GM21723 (cell line): ENCODE measurements around the gene TMCC3.
"Not testable (repeated sequence)": the region's sequence is repeated elsewhere in the genome, so short reads cannot be mapped to it uniquely, and the experiment has no call there.

Experiments
- ATAC-seq: cut with Tn5 transposase; IDR thresholded peaks from one replicate; pipeline ENCODE4 v1.9.1; 2021; ENCODE audit warnings: mild to moderate bottlenecking, moderate library complexity; ENCODE audit not compliant: unreplicated experiment

TMCC3 gene

GRCh38 chr12:94603434-94604365 is 46.7 kb downstream of the TMCC3 start:
- no peak for ATAC-seq

DNA sequence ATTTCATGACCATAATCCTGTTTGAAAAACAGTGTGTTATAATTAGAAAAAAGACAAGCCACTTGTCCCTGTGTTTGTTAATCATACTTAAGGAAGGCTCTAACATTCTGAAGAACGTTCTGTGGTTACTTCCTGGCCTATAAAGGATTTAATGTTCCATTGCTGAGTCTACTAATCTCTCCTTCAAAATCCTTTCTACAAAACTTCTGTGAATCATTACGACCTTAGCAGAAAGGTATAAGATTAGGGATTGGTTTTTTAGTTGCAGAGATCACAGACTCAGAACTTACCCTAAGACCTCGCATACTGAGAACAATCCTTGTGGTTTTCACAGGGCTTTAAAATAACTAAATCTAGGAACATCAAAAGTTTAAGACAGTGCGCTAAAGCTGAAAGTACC is 48.3 kb downstream of the TMCC3 start:
- ATAC-seq: no peak

DNA sequence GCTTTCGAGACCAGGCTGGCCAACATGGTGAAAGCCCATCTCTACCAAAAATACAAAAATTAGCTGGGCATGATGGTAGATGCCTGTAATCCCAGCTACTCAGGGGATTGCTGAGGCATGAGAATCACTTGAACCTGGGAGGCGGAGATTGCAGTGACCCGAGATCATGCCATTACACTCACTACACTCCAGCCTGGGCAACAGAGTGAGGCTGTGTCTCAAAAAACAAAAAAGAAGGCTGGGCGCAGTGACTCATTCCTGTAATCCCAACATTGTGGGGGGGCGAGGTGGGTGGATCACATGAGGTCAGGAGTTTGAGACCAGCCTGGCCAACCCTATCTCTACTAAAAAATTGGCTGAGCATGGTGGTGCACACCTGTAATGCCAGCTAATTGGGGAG is 49.0 kb downstream of the TMCC3 start:
- ATAC-seq: not testable (repeated sequence)

GRCh38 chr12:94599189-94599588 is 51.2 kb downstream of the TMCC3 start:
- no peak for ATAC-seq

DNA sequence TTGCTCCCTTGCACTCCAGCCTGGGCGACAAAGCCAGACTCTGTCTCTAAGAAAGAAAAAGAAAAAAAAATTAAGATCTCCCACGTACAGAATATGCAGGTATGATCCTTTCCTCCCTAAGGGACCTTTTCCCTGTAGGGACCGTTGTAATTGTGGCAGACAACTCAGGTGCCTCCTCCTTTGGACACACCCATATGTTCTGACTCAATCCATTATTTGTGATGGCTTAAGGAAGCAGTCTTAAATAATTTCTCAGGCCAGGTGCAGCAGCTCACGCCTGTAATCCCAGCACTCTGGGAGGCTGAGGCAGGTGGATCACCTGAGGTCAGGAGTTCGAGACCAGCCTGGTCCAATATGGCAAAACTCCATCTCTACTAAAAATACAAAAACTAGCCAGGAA is 53.1 kb downstream of the TMCC3 start:
- no peak for ATAC-seq

GRCh38 chr12:94596596-94596995 is 53.8 kb downstream of the TMCC3 start:
- no peak for ATAC-seq

GRCh38 chr12:94595152-94595551 is 55.2 kb downstream of the TMCC3 start:
- ATAC-seq: no peak

- ATAC-seq: no peak
These were observed 55.9 kb downstream of the TMCC3 start for GRCh38 chr12:94594443-94594825.

DNA sequence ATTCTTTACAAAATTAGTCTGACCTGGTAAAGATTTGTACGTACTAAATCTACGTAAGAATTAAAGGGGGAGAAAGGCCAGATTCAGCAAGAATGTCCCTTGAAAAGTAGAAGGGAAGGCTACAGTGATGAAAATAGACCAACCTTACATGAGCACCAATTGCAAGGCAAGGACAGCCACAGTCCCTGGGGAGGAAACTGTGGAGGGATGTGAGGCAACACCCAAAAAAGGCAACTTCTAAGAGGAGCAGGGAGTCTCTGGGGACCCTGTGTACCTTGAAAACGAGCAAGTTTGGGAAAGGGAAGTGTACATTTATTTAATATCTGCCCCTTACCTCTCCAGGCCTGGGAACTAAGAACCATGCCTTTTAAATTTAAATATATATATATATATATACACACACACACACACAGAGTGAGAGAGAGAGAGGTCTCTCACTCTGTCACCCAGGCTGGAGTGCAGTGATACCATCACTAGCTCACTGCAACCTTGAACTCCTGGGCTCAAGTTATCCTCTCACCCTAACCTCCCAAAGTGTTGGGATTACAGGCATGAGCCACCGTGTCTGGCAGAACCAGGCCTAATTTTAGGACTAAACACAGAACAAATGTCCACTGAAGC is 56.4 kb downstream of the TMCC3 start:
- no peak for ATAC-seq

DNA sequence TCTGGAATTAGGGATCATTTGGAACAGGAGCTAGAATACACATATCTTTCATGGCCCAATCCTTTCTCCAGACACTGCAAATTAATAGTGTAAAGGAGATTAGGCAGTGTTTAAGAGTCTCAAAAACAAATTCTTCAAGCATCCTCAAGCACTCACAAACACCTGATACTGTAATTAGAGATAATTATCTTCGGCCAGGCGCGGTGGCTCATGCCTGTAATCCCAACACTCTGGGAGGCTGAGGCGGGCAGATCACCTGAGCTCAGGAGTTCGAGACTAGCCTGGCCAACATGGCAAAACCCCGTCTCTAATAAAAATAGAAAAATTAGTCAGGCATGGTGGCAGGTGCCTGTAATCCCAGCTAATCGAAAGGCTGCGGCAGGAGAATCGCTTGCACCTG is 57.6 kb downstream of the TMCC3 start:
- ATAC-seq: not testable (repeated sequence)

DNA sequence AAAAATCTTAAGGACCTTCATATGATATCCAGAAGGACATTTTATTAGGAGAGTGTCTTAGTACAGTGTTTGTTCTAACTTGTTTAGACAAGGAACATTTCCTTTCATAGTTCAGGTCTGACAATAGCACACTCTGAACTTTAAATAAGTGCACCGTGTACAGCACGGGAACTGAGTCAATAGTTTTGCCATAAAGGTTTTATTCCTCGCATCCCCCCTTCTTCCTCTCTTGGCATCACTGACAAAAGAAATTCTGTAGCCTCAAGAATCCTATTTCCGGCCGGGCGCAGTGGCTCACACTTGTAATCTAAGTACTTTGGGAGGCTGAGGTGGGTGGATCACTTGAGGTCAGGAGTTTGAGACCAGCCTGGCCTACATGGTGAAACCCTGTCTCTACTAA is 58.3 kb downstream of the TMCC3 start:
- no peak for ATAC-seq

DNA sequence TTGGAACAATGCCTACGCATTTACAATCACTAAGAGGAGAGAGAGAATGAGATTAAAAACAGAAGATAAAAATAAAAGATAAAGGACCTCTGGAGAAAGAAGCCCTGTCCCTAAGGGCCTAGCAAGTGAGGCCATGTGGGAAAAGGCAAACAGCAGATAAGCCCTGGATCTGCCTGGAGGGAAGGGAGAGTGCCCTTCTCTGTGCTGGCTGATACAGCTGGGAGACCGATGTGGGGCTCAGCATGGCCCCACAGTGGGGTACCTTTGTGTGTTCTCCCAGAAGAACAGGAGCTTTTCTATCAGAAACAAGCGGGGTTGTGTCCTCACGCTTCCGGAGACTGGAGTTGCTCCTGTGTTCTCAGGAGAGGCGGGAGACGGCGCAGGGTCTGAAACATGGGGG is 59.9 kb downstream of the TMCC3 start:
- no peak for ATAC-seq

DNA sequence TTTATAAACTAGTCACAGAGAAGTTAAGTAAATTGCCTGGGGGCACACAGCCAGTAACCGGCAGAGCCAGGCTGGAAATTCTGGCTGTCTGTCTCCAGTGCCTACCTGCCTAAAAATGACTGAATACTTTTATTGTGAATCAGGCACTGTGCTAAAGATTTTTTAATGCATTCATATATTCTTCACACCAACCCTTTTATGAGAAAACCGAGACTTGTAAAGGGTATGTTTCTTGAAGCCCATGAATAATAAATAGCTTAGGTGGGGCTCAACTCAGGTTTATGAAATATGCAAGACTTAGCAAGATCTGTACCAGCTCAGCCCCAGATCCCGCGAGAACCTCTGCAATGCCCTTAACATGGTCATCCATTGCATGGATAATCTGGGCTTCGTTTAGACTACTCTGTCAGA is 60.8 kb downstream of the TMCC3 start:
- no peak for ATAC-seq

- no peak for ATAC-seq
These were observed 62.0 kb downstream of the TMCC3 start for GRCh38 chr12:94588346-94588745.

GRCh38 chr12:94587266-94588241 is 62.8 kb downstream of the TMCC3 start:
- no peak for ATAC-seq

DNA sequence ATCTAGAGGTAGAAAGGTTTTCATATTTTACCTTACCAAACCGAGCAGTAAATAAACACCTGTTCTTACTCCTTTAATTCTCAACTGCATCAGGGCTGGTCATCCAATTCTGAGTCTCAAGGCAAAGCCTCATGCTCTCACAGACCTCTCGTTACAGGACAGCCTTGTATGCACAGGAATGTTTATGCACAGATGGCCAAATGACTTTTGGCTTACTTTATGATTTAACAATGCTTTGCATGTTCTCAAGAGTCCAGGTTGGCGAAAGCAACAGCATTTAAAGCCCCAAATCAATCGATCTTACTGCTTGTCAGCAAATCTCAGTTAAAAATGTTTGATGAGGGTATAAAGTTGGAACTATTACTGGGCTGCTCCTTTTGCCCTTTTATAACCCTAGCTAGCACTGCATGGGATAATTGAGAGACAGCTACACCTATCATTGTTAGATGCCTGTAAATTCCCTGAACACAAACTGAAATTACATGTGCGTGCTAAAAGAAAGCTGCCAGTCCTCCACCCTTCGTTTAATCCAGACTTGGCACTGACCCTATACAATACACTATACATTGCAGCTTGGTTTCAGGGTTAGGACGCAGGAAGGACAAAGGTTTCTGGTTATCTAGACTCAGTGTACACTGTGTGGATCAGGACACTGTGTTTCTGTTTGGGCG is 63.6 kb downstream of the TMCC3 start:
- ATAC-seq: no peak

GRCh38 chr12:94585626-94586025 is 64.7 kb downstream of the TMCC3 start:
- ATAC-seq: no peak

- no peak for ATAC-seq
These were observed 66.0 kb downstream of the TMCC3 start for GRCh38 chr12:94584377-94584776.

- no peak for ATAC-seq
These were observed 67.8 kb downstream of the TMCC3 start for GRCh38 chr12:94582591-94582990.

- ATAC-seq: no peak
These were observed 74.5 kb downstream of the TMCC3 start for GRCh38 chr12:94575645-94576403.
